ENCODE measurements around the gene INVS.

INVS gene

GRCh38 chr9:100106616-100107015 is 7.6 kb downstream of the INVS start:
- Mint-ChIP-seq H3K4me1 (no peaks in the 10 kb centered on the region), H3K36me3 (ENCODE audit: low read depth) (peaks cover 4% of the 10 kb centered on the region), H3K9me3 (no peaks in the 10 kb centered on the region), H3K4me3 (no peak overlapping the region), H3K27ac (no peak overlapping the region), H3K27me3 (ENCODE audit: low read depth, poor library complexity) (no peaks in the 10 kb centered on the region)
- DNase-seq = no peak
- no peak for TF ChIP-seq CTCF (IDR thresholded peaks at IDR 0.05)

- DNase-seq = no peak
- Mint-ChIP-seq H3K9me3 (no peaks in the 10 kb centered on the region), H3K27me3 (ENCODE audit: low read depth, poor library complexity) (no peaks in the 10 kb centered on the region), H3K27ac (no peak overlapping the region), H3K4me3 (no peak overlapping the region), H3K4me1 (no peaks in the 10 kb centered on the region), H3K36me3 (ENCODE audit: low read depth) (peaks cover 6% of the 10 kb centered on the region)
- TF ChIP-seq CTCF (IDR thresholded peaks at IDR 0.05) = no peak
Measured at GRCh38 chr9:100108559-100108958, 9.5 kb downstream of the INVS start.

GRCh38 chr9:100111235-100111634 is 12.2 kb downstream of the INVS start:
- DNase-seq = no peak

DNA sequence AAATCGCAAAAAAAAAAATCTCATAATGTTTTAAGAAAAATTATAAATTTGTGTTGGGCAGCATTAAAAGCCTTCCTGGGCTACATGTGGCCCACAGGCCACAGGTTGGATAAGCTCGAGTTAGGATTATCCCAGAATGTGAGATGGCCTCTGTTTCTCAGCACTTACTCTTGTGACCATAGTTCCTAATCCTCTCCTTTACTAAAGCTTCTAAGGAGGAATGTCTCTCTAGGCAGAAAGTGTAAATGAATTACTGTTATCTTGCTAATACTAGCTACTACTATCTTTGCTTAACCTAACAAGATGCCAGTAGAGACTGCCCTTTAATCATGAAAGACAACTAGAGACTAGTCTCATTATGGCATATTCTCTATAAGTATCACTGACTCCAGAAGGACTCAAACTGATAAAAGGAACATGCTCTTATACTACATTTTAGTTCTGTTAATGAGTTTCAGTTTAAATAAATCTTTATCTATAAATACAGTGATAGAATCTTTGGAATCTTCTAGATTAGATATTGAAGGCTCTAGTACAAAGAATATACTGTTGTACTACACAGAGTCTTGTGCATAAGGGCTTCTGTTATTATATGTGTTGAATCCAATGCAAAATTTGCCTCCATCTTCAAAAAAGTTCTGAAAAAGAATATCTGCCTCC is 13.8 kb downstream of the INVS start:
- peaks cover 3% of the 10 kb centered on the region for H3K9me3 Mint-ChIP-seq
- no peak for TF ChIP-seq CTCF (IDR thresholded peaks at IDR 0.05)
- peaks cover 20% of the 10 kb centered on the region for H3K36me3 Mint-ChIP-seq (ENCODE audit: low read depth)
- no peak for DNase-seq
- no peak overlapping the region for H3K27ac Mint-ChIP-seq
- no peaks in the 10 kb centered on the region for H3K4me1 Mint-ChIP-seq
- no peaks in the 10 kb centered on the region for H3K27me3 Mint-ChIP-seq (ENCODE audit: low read depth, poor library complexity)
- no peak overlapping the region for H3K4me3 Mint-ChIP-seq

More at GRCh38 chr9:100111235-100111634, 12.2 kb downstream of the INVS start:
- Mint-ChIP-seq H3K36me3 (ENCODE audit: low read depth) (peaks cover 20% of the 10 kb centered on the region), H3K4me1 (no peaks in the 10 kb centered on the region), H3K27me3 (ENCODE audit: low read depth, poor library complexity) (no peaks in the 10 kb centered on the region), H3K4me3 (no peak overlapping the region), H3K27ac (no peak overlapping the region), H3K9me3 (peaks cover 3% of the 10 kb centered on the region)
- TF ChIP-seq CTCF (IDR thresholded peaks at IDR 0.05) = no peak

DNA sequence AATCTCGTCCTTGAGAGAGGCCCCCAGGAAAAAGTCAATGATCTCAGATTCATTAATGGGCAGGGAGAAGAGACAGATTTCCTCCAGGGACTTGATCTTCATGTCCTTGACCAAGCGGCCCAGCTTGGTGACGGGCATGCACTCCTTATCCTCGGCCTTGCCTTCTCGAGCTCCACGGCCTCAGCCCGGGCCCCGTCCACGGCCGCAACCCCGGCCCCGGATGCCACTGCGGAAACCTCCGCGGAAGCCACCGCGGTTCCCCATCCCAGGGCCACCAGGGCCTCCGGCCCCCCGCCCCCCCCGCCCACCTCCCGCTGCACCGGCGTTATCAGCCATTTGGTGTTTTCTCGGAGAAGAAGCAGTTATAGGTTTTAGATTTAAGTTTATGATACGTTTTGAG is 18.3 kb downstream of the INVS start:
- H3K36me3 Mint-ChIP-seq (ENCODE audit: low read depth) = peaks cover 45% of the 10 kb centered on the region
- no peaks in the 10 kb centered on the region for H3K4me1 Mint-ChIP-seq

More for the DNA sequence above, 18.3 kb downstream of the INVS start:
- no peak overlapping the region for H3K4me3 Mint-ChIP-seq
- no peak for DNase-seq
- no peak for TF ChIP-seq CTCF (IDR thresholded peaks at IDR 0.05)
- no peak overlapping the region for H3K27ac Mint-ChIP-seq
- peaks cover 3% of the 10 kb centered on the region for H3K9me3 Mint-ChIP-seq
- no peaks in the 10 kb centered on the region for H3K27me3 Mint-ChIP-seq (ENCODE audit: low read depth, poor library complexity)

Measured in nephron progenitor cell (in vitro differentiated cells).